GM19099 (cell line): ENCODE results near the gene RBAK.

Source experiments
- POLR2A ChIP-seq: IDR thresholded peaks from 3 replicates; pipeline ENCODE4 v1.6.1; 2011; ENCODE audit warnings: low read depth; ENCODE audit not compliant: insufficient read length; ENCODE audit errors: extremely low read depth

RBAK gene

GRCh38 chr7:5065107-5065407 lies 19.4 kb downstream of the RBAK start:
- no peak for TF ChIP-seq POLR2A

- TF ChIP-seq POLR2A = no peak
Observed at GRCh38 chr7:5068521-5068920, 22.9 kb downstream of the RBAK start.

GRCh38 chr7:5070206-5070605 lies 24.5 kb downstream of the RBAK start:
- no peak for TF ChIP-seq POLR2A

GRCh38 chr7:5077740-5078139 lies 32.1 kb downstream of the RBAK start:
- no peak for TF ChIP-seq POLR2A

- no peak for TF ChIP-seq POLR2A
Observed at GRCh38 chr7:5082806-5083205, 37.1 kb downstream of the RBAK start.

- no peak for TF ChIP-seq POLR2A
Observed at GRCh38 chr7:5083311-5083711, 37.7 kb downstream of the RBAK start.

GRCh38 chr7:5086256-5086655 lies 40.6 kb downstream of the RBAK start:
- no peak for TF ChIP-seq POLR2A

GRCh38 chr7:5088906-5089305 lies 43.2 kb downstream of the RBAK start:
- no peak for TF ChIP-seq POLR2A

GRCh38 chr7:5093948-5094347 lies 48.3 kb downstream of the RBAK start:
- TF ChIP-seq POLR2A = no peak

- TF ChIP-seq POLR2A = no peak
Observed at GRCh38 chr7:5094641-5095040, 49.0 kb downstream of the RBAK start.

- no peak for TF ChIP-seq POLR2A
Observed at GRCh38 chr7:5116359-5116758, 70.7 kb downstream of the RBAK start.

- TF ChIP-seq POLR2A = no peak
Observed at GRCh38 chr7:5117095-5117970, 71.7 kb downstream of the RBAK start.
